ENCODE results near the gene RDH13.

Gene RDH13

DNA sequence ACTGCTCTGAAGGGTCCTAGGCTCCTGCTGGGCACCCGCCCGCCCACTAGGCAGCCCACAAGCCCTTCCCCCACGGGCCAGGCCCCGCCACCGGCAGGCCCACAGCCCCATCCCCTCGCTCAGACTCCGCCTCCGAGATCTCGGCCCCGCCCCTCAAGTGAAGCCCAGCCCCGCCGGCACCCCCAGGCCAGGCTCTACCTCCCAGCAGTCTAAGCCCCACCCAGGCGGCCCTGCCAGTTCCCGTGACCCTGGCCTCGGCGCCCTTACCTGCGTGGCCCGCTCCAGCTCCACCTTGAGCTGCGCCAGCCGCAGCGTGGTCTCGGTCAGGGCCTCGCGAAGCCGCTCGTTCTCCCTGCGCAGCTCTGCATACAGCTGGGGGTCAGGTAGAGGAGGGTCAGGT, 29.0 kb upstream of the RDH13 start:
- peaks cover 22% of the 10 kb centered on the region for H3K4me1 ChIP-seq
- peaks cover 13% of the 10 kb centered on the region for H3K27me3 ChIP-seq
- no peak overlapping the region for H3K4me2 ChIP-seq
- peaks cover 63% of the 10 kb centered on the region for H3K36me3 ChIP-seq
- no peak overlapping the region for H3K9ac ChIP-seq
- H3K4me3 ChIP-seq = no peak overlapping the region
- no peak for TF ChIP-seq Cebpa-rat (IDR thresholded peaks at IDR 0.05)
- peaks cover 56% of the 10 kb centered on the region for H4K20me1 ChIP-seq
- H3K9me3 ChIP-seq = no peaks in the 10 kb centered on the region
- no peak overlapping the region for H3K27ac ChIP-seq

DNA sequence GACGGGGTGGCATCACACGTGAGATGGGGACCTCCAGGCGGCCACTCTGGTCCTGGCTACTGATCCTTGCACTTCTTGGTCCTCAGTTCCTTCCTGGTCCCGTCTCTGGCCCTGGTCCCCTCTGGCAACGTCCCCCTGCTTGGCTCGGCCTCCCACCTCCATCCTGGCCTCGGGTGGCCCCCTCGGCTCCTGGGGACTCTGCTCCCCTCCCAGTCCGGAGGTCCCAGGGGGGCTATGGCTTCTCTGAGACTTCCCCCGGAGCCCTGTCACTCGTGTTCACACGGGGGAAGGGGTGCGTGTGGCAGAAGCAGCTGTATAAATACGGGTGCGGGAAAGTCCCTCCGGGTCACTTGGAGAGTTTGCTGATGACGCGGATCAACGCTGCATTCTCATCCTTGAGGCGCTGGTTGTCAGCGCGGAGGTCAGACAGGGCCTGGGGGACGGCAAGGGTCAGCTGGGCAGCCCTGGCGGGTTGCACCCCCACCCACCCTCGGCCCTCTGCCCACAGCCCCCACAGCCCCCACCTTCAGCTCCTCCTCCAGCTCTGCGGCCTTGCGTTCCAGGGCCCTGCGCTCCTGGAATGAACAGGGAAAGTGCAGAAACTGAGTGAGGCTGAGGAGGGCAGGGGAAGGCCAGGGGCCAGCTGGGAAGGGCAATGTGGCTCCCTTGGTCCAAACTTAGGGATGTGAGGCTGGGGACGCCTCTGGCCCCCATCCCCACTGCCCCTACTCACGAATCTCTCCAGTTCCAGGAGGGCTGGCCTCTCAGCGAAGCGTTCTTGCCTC, 28.4 kb upstream of the RDH13 start:
- peaks cover 25% of the 10 kb centered on the region for H3K4me1 ChIP-seq
- H3K9ac ChIP-seq = no peak overlapping the region
- no peaks in the 10 kb centered on the region for H3K9me3 ChIP-seq
- H3K4me2 ChIP-seq = no peak overlapping the region
- H3K4me3 ChIP-seq = no peak overlapping the region
- peaks cover 63% of the 10 kb centered on the region for H3K36me3 ChIP-seq
- peaks cover 19% of the 10 kb centered on the region for H3K27me3 ChIP-seq
- no peak overlapping the region for H3K27ac ChIP-seq
- peaks cover 58% of the 10 kb centered on the region for H4K20me1 ChIP-seq
- no peak for TF ChIP-seq Cebpa-rat (IDR thresholded peaks at IDR 0.05)

DNA sequence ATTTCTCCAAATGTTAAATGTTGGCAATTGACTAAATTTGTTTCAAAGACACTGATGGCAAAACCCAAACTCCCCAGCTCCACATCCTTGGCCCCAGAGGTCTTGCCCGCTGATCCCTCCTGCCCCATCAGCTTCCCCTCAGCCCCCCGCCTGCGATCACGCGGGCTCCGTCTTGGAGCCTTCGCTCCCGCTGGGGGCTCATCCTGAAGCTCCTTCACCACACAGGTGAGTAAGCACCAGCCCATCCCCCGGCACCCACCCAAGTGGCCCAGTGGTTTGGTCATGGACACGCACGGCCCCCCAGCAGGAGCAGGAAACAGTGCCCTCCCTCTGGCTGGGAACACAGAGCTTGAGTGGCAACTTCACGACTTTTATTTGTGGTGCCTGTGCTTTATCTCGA, 27.6 kb upstream of the RDH13 start:
- H3K9me3 ChIP-seq = no peaks in the 10 kb centered on the region

DNA sequence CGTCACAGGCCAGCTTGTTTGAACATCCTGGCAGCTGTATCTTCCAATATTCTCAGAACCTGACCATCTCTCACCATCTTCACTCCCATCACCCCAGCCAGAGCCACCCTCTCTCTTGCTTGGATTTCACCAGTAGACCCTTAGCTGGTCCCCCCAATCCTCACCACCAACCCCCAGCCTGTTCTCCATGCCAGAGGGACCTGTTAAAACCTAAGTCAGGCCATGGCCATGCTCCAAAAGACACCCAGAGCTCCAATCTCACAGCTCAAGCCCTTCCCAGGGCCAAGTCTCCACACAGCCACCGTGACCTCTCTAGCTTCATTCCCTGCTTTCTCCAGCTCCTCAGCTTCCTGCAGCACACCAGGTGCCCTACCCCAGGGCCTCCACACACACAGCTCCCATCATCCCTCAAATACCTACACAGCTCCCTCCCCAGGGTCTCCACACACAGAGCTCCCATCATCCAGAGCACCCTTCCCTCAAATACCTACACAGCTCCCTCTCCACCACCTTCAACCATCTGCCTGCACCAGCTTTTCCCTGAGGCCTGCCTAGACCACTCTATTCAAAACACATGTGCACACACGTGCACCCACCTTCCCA, 26.5 kb upstream of the RDH13 start:
- Histone ChIP-seq H3K9me3 (no peaks in the 10 kb centered on the region), H3K27ac (no peak overlapping the region), H3K4me2 (no peak overlapping the region), H4K20me1 (peaks cover 63% of the 10 kb centered on the region), H3K4me1 (peaks cover 26% of the 10 kb centered on the region), H3K4me3 (no peak overlapping the region), H3K36me3 (peaks cover 46% of the 10 kb centered on the region), H3K27me3 (peaks cover 38% of the 10 kb centered on the region), H3K9ac (no peak overlapping the region)
- no peak for TF ChIP-seq Cebpa-rat (IDR thresholded peaks at IDR 0.05)

More for the DNA sequence above, 27.6 kb upstream of the RDH13 start:
- TF ChIP-seq Cebpa-rat (IDR thresholded peaks at IDR 0.05) = no peak
- Histone ChIP-seq H3K4me2 (no peak overlapping the region), H3K4me1 (peaks cover 26% of the 10 kb centered on the region), H3K27ac (no peak overlapping the region), H4K20me1 (peaks cover 58% of the 10 kb centered on the region), H3K36me3 (peaks cover 58% of the 10 kb centered on the region), H3K4me3 (no peak overlapping the region), H3K27me3 (peaks cover 27% of the 10 kb centered on the region), H3K9ac (no peak overlapping the region)

DNA sequence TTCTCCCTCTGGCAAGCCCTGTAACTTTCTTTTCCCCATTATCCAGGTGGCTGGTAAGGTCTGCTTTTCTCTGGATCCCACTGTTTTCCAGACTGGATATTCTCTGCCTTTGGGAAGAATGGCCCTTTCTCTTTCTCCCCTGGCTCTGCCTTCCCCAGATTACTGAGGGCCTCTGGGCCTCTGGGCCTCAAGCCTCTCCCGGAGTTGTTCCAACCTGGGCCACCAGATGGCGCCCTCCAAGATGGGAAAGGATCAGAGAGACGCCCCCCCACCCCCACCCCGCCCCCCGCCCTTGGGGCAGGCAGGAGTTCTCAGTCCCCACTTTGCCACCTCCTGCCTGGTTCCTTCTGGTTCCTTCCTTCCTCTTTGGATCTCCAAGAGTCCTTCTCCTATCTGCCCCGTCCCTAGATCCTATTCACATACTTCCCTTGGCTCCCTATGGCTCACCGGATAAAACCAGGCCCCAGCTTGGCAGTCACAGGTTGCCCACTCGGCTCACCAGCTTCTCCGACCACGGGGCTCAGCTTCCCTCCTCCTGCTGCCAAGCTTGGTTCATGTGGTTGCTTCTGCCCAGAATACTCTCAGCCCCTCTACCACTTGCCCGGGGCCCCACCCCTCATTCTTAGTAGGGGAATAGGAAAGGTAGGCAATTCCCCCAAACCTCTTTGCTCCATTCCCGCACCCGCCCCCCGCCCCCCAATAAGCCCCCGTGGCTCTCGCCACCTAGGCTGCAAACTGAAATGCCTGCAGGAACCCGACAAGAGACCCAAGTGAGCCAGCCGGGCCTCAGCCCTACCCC, 25.8 kb upstream of the RDH13 start:
- Histone ChIP-seq H3K9me3 (no peaks in the 10 kb centered on the region), H3K4me1 (peaks cover 26% of the 10 kb centered on the region), H4K20me1 (peaks cover 66% of the 10 kb centered on the region), H3K27ac (no peak overlapping the region), H3K4me2 (no peak overlapping the region), H3K27me3 (peaks cover 39% of the 10 kb centered on the region), H3K4me3 (no peak overlapping the region), H3K9ac (no peak overlapping the region), H3K36me3 (peaks cover 44% of the 10 kb centered on the region)
- TF ChIP-seq Cebpa-rat (IDR thresholded peaks at IDR 0.05) = no peak

DNA sequence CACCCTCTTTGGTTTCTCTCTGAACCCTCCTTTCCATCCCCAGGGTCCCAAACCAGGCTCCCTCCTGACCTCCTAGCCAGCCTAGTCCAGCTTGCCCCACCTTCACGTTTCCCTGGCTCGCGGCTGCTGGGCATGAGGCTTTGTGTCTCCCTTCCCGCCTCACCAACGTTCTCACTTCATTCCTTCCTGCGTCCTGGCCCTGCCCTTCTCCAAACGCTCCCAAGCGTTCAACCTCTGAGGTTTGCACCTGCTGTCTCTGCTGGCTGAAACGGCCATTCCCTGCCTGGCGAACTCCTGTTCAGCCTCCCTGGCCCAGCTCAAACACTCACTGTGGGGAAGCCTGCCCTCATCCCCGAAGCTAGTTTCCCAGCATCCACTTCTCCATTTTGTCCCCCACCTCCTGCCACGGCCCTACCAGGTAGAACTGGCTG, 25.1 kb upstream of the RDH13 start:
- peaks cover 44% of the 10 kb centered on the region for H3K27me3 ChIP-seq
- H3K4me1 ChIP-seq = peaks cover 26% of the 10 kb centered on the region
- no peak overlapping the region for H3K27ac ChIP-seq
- H3K9me3 ChIP-seq = no peaks in the 10 kb centered on the region
- H3K4me3 ChIP-seq = no peak overlapping the region
- H3K9ac ChIP-seq = no peak overlapping the region
- peaks cover 43% of the 10 kb centered on the region for H3K36me3 ChIP-seq
- H4K20me1 ChIP-seq = peaks cover 66% of the 10 kb centered on the region
- H3K4me2 ChIP-seq = peak overlapping the region; percentile 90
- no peak for TF ChIP-seq Cebpa-rat (IDR thresholded peaks at IDR 0.05)

DNA sequence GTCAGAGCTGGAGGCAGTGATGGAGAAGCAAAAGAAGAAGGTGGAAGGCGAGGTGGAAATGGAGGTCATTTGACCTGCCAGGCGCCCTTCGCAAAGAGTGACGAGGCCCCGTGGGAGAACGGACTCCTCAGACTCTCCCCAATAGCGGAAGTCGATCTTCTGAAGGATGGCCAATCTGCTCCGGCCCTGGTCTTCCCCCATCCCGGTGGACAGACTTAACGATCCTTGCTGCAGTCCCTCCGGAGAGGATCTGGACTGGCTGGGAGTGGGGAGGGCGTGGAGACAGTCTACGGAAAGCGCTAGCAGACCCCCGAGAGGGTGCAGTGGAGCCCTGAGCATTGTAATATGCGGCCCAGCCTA, 24.6 kb upstream of the RDH13 start:
- H3K27me3 ChIP-seq = peaks cover 47% of the 10 kb centered on the region
- H3K27ac ChIP-seq = no peak overlapping the region
- no peaks in the 10 kb centered on the region; the same call in 1 of the 2 replicates for H3K9me3 ChIP-seq
- peaks cover 66% of the 10 kb centered on the region for H4K20me1 ChIP-seq
- peak overlapping the region; percentile 90 for H3K4me2 ChIP-seq
- peaks cover 26% of the 10 kb centered on the region for H3K4me1 ChIP-seq
- no peak for TF ChIP-seq Cebpa-rat (IDR thresholded peaks at IDR 0.05)
- H3K9ac ChIP-seq = no peak overlapping the region
- H3K36me3 ChIP-seq = peaks cover 38% of the 10 kb centered on the region
- peak overlapping the region; percentile 64 for H3K4me3 ChIP-seq

DNA sequence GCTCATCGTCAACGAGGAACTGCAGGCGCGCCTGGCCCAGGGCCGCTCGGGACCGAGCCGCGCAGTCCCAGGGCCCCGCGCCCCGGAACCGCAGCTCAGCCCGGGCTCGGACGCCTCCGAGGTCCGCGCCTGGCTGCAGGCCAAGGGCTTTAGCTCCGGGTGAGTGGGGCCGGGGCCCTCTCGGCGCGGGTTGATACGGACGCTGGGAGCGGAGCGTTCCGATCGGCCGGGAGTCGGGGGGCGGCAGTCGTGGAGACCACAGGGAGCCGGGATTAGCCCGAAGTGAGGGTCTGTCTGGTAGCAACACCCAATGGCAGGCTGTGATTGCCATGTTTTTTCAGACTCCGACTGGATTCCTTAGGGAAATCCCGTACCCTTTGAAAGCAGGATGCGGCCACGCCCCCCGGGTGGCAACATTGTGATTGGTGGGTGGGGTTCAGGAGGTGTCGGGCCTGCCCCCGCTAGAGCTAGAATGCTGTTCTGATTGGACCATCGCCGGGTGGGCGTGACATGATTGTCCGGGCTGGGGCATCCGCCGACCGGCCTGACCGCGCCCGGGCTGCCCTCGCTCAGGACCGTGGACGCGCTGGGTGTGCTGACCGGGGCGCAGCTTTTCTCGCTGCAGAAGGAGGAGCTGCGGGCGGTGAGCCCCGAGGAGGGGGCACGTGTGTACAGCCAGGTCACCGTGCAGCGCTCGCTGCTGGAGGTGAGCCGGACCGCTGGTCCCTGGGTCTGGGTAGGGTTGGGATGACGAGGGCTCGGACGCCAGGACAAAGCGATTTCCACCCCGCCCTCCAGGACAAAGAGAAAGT, 24.0 kb upstream of the RDH13 start:
- H3K9ac ChIP-seq = no peak overlapping the region
- peak overlapping the region; percentile 90 for H3K4me2 ChIP-seq
- peaks cover 52% of the 10 kb centered on the region for H3K27me3 ChIP-seq
- peaks cover 31% of the 10 kb centered on the region for H3K4me1 ChIP-seq
- peaks cover 32% of the 10 kb centered on the region for H3K36me3 ChIP-seq
- TF ChIP-seq Cebpa-rat (IDR thresholded peaks at IDR 0.05) = no peak
- H3K27ac ChIP-seq = no peak overlapping the region
- peak overlapping the region; percentile 64 for H3K4me3 ChIP-seq
- H4K20me1 ChIP-seq = peaks cover 66% of the 10 kb centered on the region
- H3K9me3 ChIP-seq = peaks cover 4% of the 10 kb centered on the region; the same call in 1 of the 2 replicates
